ENCODE measurements around the gene OR6S1.

GRCh38 chr14:20632448-20632830, 9.1 kb downstream of the OR6S1 start:
- TF ChIP-seq EZH2 (IDR thresholded peaks at IDR 0.05; ENCODE audit: low read length): no peak
- no peak for TF ChIP-seq CTCF (optimal IDR thresholded peaks at IDR 0.05 in 1 of 3, IDR thresholded peaks at IDR 0.05 in 1 of 3, conservative IDR thresholded peaks at IDR 0.05 in 1 of 3; ENCODE audit: extremely low read depth in 1 of 3, insufficient read depth in 2 of 3, low read length in 3 of 3)

Data from keratinocyte (primary cell).